GM19467 (cell line): ENCODE data around the gene COMMD7.

Experiments
- ATAC-seq: cut with Tn5 transposase; IDR thresholded peaks from one replicate; pipeline ENCODE4 v1.9.1; 2021; ENCODE audit warnings: mild to moderate bottlenecking, moderate library complexity; ENCODE audit not compliant: unreplicated experiment

COMMD7 gene

GRCh38 chr20:32682508-32682987 lies 60.7 kb downstream of the COMMD7 start:
- no peak for ATAC-seq

GRCh38 chr20:32681175-32682084 lies 61.8 kb downstream of the COMMD7 start:
- ATAC-seq = no peak

- no peak for ATAC-seq
Measured at GRCh38 chr20:32680544-32681174, 62.6 kb downstream of the COMMD7 start.

- no peak for ATAC-seq
Measured at GRCh38 chr20:32678948-32679347, 64.3 kb downstream of the COMMD7 start.

- ATAC-seq = no peak
Measured at GRCh38 chr20:32675223-32675975, 67.9 kb downstream of the COMMD7 start.

- no peak for ATAC-seq
Measured at GRCh38 chr20:32674362-32674789, 68.9 kb downstream of the COMMD7 start.

GRCh38 chr20:32672982-32673851 lies 70.0 kb downstream of the COMMD7 start:
- ATAC-seq = peak; percentile 51

- peak; percentile 4 for ATAC-seq
Measured at GRCh38 chr20:32672394-32672981, 70.8 kb downstream of the COMMD7 start.

GRCh38 chr20:32670773-32671455 lies 72.4 kb downstream of the COMMD7 start:
- ATAC-seq = no peak

GRCh38 chr20:32667027-32667426 lies 76.2 kb downstream of the COMMD7 start:
- ATAC-seq = no peak

GRCh38 chr20:32664678-32665159 lies 78.5 kb downstream of the COMMD7 start:
- ATAC-seq = no peak

GRCh38 chr20:32664012-32664677 lies 79.1 kb downstream of the COMMD7 start:
- no peak for ATAC-seq

- no peak for ATAC-seq
Measured at GRCh38 chr20:32663335-32664011, 79.8 kb downstream of the COMMD7 start.

GRCh38 chr20:32661820-32662528 lies 81.3 kb downstream of the COMMD7 start:
- no peak for ATAC-seq

GRCh38 chr20:32660661-32661060 lies 82.6 kb downstream of the COMMD7 start:
- no peak for ATAC-seq

GRCh38 chr20:32656827-32657226 lies 86.4 kb downstream of the COMMD7 start:
- no peak for ATAC-seq

- ATAC-seq = no peak
Measured at GRCh38 chr20:32655903-32656512, 87.3 kb downstream of the COMMD7 start.
